WTC11 (cell line): ENCODE results near the gene PKNOX1.
"Not testable (repeated sequence)": the region's sequence is repeated elsewhere in the genome, so short reads cannot be mapped to it uniquely, and the experiment has no call there.

Source experiments
- ATF2 ChIP-seq: sonication (generic); formaldehyde crosslinking; IDR thresholded peaks from 2 replicates; pipeline ENCODE4 v1.8.1; 2022; ENCODE audit warnings: low read depth, missing genetic modification reagents, borderline replicate concordance
- CTCF ChIP-seq: fragments of 200-600 bp; IDR thresholded peaks from 2 replicates; pipeline ENCODE4 v1.8.0; 2022; ENCODE audit warnings: antibody characterized with exemption
- ETV6 ChIP-seq: sonication (generic); formaldehyde crosslinking; IDR thresholded peaks from 2 replicates; pipeline ENCODE4 v1.8.1; 2022; ENCODE audit warnings: mild to moderate bottlenecking, missing genetic modification reagents
- IRF1 ChIP-seq: sonication (generic); formaldehyde crosslinking; IDR thresholded peaks from 2 replicates; pipeline ENCODE4 v1.8.0; 2023; ENCODE audit warnings: missing genetic modification reagents
- JUN ChIP-seq: sonication (generic); formaldehyde crosslinking; IDR thresholded peaks from 2 replicates; pipeline ENCODE4 v1.8.0; 2023; ENCODE audit warnings: mild to moderate bottlenecking, missing genetic modification reagents
- MAX ChIP-seq: sonication (generic); formaldehyde crosslinking; IDR thresholded peaks from 2 replicates; pipeline ENCODE4 v1.8.0; 2022; ENCODE audit warnings: mild to moderate bottlenecking, missing genetic modification reagents
- NR2C2 ChIP-seq: sonication (generic); formaldehyde crosslinking; IDR thresholded peaks from 2 replicates; pipeline ENCODE4 v1.8.0; 2022; ENCODE audit warnings: mild to moderate bottlenecking, missing genetic modification reagents
- PRDM15 ChIP-seq: sonication (generic); formaldehyde crosslinking; IDR thresholded peaks from 2 replicates; pipeline ENCODE4 v1.8.0; 2022; ENCODE audit warnings: missing genetic modification reagents
- STAT6 ChIP-seq: sonication (generic); formaldehyde crosslinking; conservative IDR thresholded peaks from 2 replicates; pipeline ENCODE4 v1.8.1; 2023; ENCODE audit warnings: mild to moderate bottlenecking, low read depth, missing genetic modification reagents, moderate library complexity
- ZNF263 ChIP-seq: sonication (generic); formaldehyde crosslinking; IDR thresholded peaks from 2 replicates; pipeline ENCODE4 v1.8.1; 2022; ENCODE audit warnings: low read depth, mild to moderate bottlenecking, moderate library complexity, missing genetic modification reagents

GRCh38 chr21:42958122-42958521 lies 16.2 kb upstream of the PKNOX1 start:
- not testable (repeated sequence) for TF ChIP-seq CTCF; JUN (CRISPR knock-in tag); ETV6 (CRISPR knock-in tag); ATF2; STAT6; PRDM15 (CRISPR knock-in tag); NR2C2; IRF1; ZNF263 (CRISPR knock-in tag); MAX (CRISPR knock-in tag)
